ENCODE results near the gene COX8A. TPM values are rescaled to one million over a fixed set of nuclear protein-coding genes. Genes with fewer than 3 reads are reported as not detected.

Gene COX8A
- total RNA-seq (ENCODE audit: low replicate concordance) = 86.0 and 337 TPM in 2 replicates

GRCh38 chr11:63974259-63975143, at the start of gene COX8A:
TSS of gene COX8A (plus strand) at chr11:63974620. CDS start at chr11:63974681, 61 bp downstream.
- Histone ChIP-seq H3K9me3 (ENCODE audit: low read depth) (no peaks in the 10 kb centered on the region), H3K79me2 (ENCODE audit: low read depth) (peaks cover 49% of the 10 kb centered on the region), H3K4me3 (peak within 1 kb of the TSS; percentile 72), H3F3A (ENCODE audit: low read depth) (peaks cover 54% of the 10 kb centered on the region), H3K4me1 (peaks cover 30% of the 10 kb centered on the region), H3K9ac (peak within 1 kb of the TSS; percentile 62), H4K20me1 (ENCODE audit: low read depth) (peaks cover 44% of the 10 kb centered on the region), H3K27me3 (peaks cover 14% of the 10 kb centered on the region), H3K36me3 (no peaks in the 10 kb centered on the region), H3K4me2 (peak within 1 kb of the TSS; percentile 98), H3K27ac (peak within 1 kb of the TSS; percentile 79), H2AFZ (replicated peaks) (peak within 1 kb of the TSS; percentile 84)
- peak; percentile 100 for DNase-seq (ENCODE audit: low spot score)
- Mint-ChIP-seq H3K27ac (peak within 1 kb of the TSS; percentile 100), H3K9me3 (peaks cover 2% of the 10 kb centered on the region), H3K27me3 (ENCODE audit: insufficient read depth, low read depth) (peaks cover 6% of the 10 kb centered on the region), H3K4me3 (peak within 1 kb of the TSS; percentile 100), H3K4me1 (peaks cover 41% of the 10 kb centered on the region), H3K36me3 (peaks cover 3% of the 10 kb centered on the region)
- no peak for TF ChIP-seq CTCF (IDR thresholded peaks at IDR 0.05)
- TF ChIP-seq EZH2 (IDR thresholded peaks at IDR 0.05) = no peak
- TF ChIP-seq EZH2phosphoT487 (IDR thresholded peaks at IDR 0.05) = no peak

GRCh38 chr11:63929616-63930015, 44.8 kb upstream of the COX8A start:
- Histone ChIP-seq H3K4me3 (no peak overlapping the region), H3K9me3 (ENCODE audit: low read depth) (no peaks in the 10 kb centered on the region), H3K4me2 (no peak overlapping the region), H3K27ac (no peak overlapping the region), H3K27me3 (peaks cover 7% of the 10 kb centered on the region), H3K4me1 (no peaks in the 10 kb centered on the region), H3K36me3 (no peaks in the 10 kb centered on the region), H3F3A (ENCODE audit: low read depth) (no peaks in the 10 kb centered on the region), H3K9ac (no peak overlapping the region), H2AFZ (replicated peaks) (no peak overlapping the region), H3K79me2 (ENCODE audit: low read depth) (no peaks in the 10 kb centered on the region), H4K20me1 (ENCODE audit: low read depth) (no peaks in the 10 kb centered on the region)
- H3K9me3 Mint-ChIP-seq = no peaks in the 10 kb centered on the region
- H3K27me3 Mint-ChIP-seq (ENCODE audit: insufficient read depth, low read depth) = peaks cover 21% of the 10 kb centered on the region
- H3K36me3 Mint-ChIP-seq = no peaks in the 10 kb centered on the region
- H3K4me3 Mint-ChIP-seq = no peak overlapping the region
- TF ChIP-seq CTCF (IDR thresholded peaks at IDR 0.05) (no peak), EZH2phosphoT487 (IDR thresholded peaks at IDR 0.05) (no peak), EZH2 (IDR thresholded peaks at IDR 0.05) (no peak)
- peaks cover 6% of the 10 kb centered on the region for H3K4me1 Mint-ChIP-seq
- peak overlapping the region; percentile 4 for H3K27ac Mint-ChIP-seq
- no peak for DNase-seq (ENCODE audit: low spot score)

- DNase-seq (ENCODE audit: low spot score) = no peak
- H3K9me3 ChIP-seq (ENCODE audit: low read depth) = no peaks in the 10 kb centered on the region
- Mint-ChIP-seq H3K27ac (peak overlapping the region; percentile 89), H3K36me3 (no peaks in the 10 kb centered on the region), H3K4me3 (peak overlapping the region; percentile 21), H3K4me1 (peaks cover 7% of the 10 kb centered on the region), H3K9me3 (peaks cover 2% of the 10 kb centered on the region), H3K27me3 (ENCODE audit: insufficient read depth, low read depth) (peaks cover 24% of the 10 kb centered on the region)
- no peaks in the 10 kb centered on the region for H4K20me1 ChIP-seq (ENCODE audit: low read depth)
- no peak for TF ChIP-seq EZH2 (IDR thresholded peaks at IDR 0.05)
- TF ChIP-seq EZH2phosphoT487 (IDR thresholded peaks at IDR 0.05) = no peak
- TF ChIP-seq CTCF (IDR thresholded peaks at IDR 0.05) = no peak
- H3K36me3 ChIP-seq = no peaks in the 10 kb centered on the region
- no peak overlapping the region for H3K4me3 ChIP-seq
- no peaks in the 10 kb centered on the region for H3F3A ChIP-seq (ENCODE audit: low read depth)
- no peak overlapping the region for H3K9ac ChIP-seq
- H2AFZ ChIP-seq (replicated peaks) = no peak overlapping the region
- no peaks in the 10 kb centered on the region for H3K4me1 ChIP-seq
- no peak overlapping the region for H3K27ac ChIP-seq
- no peak overlapping the region for H3K4me2 ChIP-seq
- peaks cover 7% of the 10 kb centered on the region for H3K27me3 ChIP-seq
- no peaks in the 10 kb centered on the region for H3K79me2 ChIP-seq (ENCODE audit: low read depth)
These were observed 43.4 kb upstream of the COX8A start for GRCh38 chr11:63931045-63931444.

All from neural progenitor cell (in vitro differentiated cells).